Loucy (cell line): ENCODE results near the gene CHCHD5.

Source experiments
- EZH2phosphoT487 ChIP-seq: fragments of 200-600 bp; IDR thresholded peaks from 2 replicates; pipeline ENCODE4 v1.6.1; 2018; ENCODE audit warnings: antibody characterized with exemption, mild to moderate bottlenecking, moderate library complexity, borderline replicate concordance
- TF ChIP-seq, protein P1 (sequence below): fragments of 200-600 bp; sonication (generic); conservative IDR thresholded peaks from 2 replicates; pipeline ENCODE4 v1.5.1; 2014; ENCODE audit warnings: mild to moderate bottlenecking, antibody characterized with exemption, low read length

DNA sequence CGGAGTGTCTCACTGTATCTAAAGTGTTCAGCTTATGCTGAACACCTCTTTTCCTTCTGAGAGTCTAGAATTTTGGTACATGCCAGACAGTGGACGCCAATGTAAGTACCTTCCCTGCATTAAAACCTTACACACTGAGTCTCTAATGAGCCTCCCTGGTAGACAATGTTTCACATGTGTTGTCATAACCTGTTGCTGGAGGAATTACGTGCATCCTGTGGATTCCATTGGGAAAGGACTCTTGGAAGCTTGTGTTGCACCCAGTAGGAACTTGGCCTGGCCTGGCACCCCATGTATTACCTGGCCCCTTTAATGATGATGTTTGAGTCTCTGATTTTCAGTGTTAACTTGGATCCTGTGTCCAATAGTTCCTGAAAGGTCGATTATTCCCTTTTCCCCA is 20.5 kb downstream of the CHCHD5 start:
- TF ChIP-seq, protein P1, sequence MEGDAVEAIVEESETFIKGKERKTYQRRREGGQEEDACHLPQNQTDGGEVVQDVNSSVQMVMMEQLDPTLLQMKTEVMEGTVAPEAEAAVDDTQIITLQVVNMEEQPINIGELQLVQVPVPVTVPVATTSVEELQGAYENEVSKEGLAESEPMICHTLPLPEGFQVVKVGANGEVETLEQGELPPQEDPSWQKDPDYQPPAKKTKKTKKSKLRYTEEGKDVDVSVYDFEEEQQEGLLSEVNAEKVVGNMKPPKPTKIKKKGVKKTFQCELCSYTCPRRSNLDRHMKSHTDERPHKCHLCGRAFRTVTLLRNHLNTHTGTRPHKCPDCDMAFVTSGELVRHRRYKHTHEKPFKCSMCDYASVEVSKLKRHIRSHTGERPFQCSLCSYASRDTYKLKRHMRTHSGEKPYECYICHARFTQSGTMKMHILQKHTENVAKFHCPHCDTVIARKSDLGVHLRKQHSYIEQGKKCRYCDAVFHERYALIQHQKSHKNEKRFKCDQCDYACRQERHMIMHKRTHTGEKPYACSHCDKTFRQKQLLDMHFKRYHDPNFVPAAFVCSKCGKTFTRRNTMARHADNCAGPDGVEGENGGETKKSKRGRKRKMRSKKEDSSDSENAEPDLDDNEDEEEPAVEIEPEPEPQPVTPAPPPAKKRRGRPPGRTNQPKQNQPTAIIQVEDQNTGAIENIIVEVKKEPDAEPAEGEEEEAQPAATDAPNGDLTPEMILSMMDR: no peak
- TF ChIP-seq EZH2phosphoT487: no peak
